ENCODE data around the gene COX19. TPM values are rescaled to one million over a fixed set of nuclear protein-coding genes. Genes with fewer than 3 reads are reported as not detected.
A peak's percentile ranks its signal among the peaks of the same experiment; 100 is the strongest.

The COX19 gene
- total RNA-seq, 1 experiment from 2014 or later: 12.3 TPM

- Histone ChIP-seq H2BK15ac (ENCODE audit: low read depth, low read length) (no peak overlapping the region), H3K9ac (ENCODE audit: extremely low read depth, insufficient read length, low read length) (no peak overlapping the region), H4K5ac (ENCODE audit: insufficient read length, low read depth, low read length) (no peak overlapping the region), H3K27me3 (ENCODE audit: insufficient read depth, low read length) (no peaks in the 10 kb centered on the region), H4K20me1 (ENCODE audit: control insufficient read depth, insufficient read depth, insufficient read length) (no peaks in the 10 kb centered on the region), H4K8ac (replicated peaks; ENCODE audit: insufficient read length, low read depth, low read length) (no peak overlapping the region), H3T11ph (ENCODE audit: low read length) (no peak overlapping the region), H3K14ac (ENCODE audit: insufficient read depth, low read length) (no peak overlapping the region), H3K79me2 (ENCODE audit: insufficient read depth, low read length) (no peaks in the 10 kb centered on the region), H3K27ac (ENCODE audit: insufficient read length, low read depth, low read length) (no peak overlapping the region), H2AFZ (ENCODE audit: low read length) (no peak overlapping the region), H3K23me2 (ENCODE audit: insufficient read length, low read depth, low read length, poor library complexity, severe bottlenecking) (no peaks in the 10 kb centered on the region), H3K9me3 (ENCODE audit: control insufficient read depth, low read depth, low read length) (no peaks in the 10 kb centered on the region), H3K4me1 (ENCODE audit: insufficient read depth, low read length) (no peaks in the 10 kb centered on the region), H2BK5ac (ENCODE audit: insufficient read length, low read length) (no peak overlapping the region), H3K23ac (ENCODE audit: insufficient read length, low read depth, low read length) (no peak overlapping the region), H2BK20ac (ENCODE audit: low read depth, low read length, poor library complexity, severe bottlenecking) (no peak overlapping the region), H3K4ac (ENCODE audit: low read depth, low read length) (no peak overlapping the region), H4K91ac (ENCODE audit: insufficient read length, low read depth, low read length) (no peak overlapping the region), H2BK12ac (ENCODE audit: insufficient read length, low read depth, low read length) (no peak overlapping the region), H3K56ac (ENCODE audit: insufficient read length, low read depth, low read length) (no peak overlapping the region), H2BK120ac (ENCODE audit: low read depth, low read length, poor library complexity, severe bottlenecking) (no peak overlapping the region), H3K79me1 (ENCODE audit: insufficient read depth, low read depth, low read length, poor library complexity, severe bottlenecking) (no peaks in the 10 kb centered on the region), H3K18ac (ENCODE audit: insufficient read length, low read depth, low read length) (no peak overlapping the region), H2AK5ac (ENCODE audit: insufficient read length, low read length) (no peak overlapping the region), H3K4me2 (ENCODE audit: insufficient read depth, insufficient read length, low read length) (no peak overlapping the region)
- Mint-ChIP-seq H3K27ac (peak overlapping the region in 1 of 3 experiments; percentile 44; a peak in 1 of 7 replicates), H3K9me3 (no peaks in the 10 kb centered on the region; a peak in 1 of 5 replicates), H3K4me1 (peaks cover 4 to 6% of the 10 kb centered on the region in 2 experiments; a peak in 3 of 4 replicates), H3K27me3 (ENCODE audit: low read depth) (no peaks in the 10 kb centered on the region; the same call in 1 of the 2 replicates), H3K4me3 (no peak overlapping the region), H3K36me3 (ENCODE audit: insufficient read depth in 1 of 3, low read depth in 3 of 3) (no peaks in the 10 kb centered on the region)
- no peak for DNase-seq
- WGBS (ENCODE audit: extremely low coverage, insufficient read length, low lambda C conversion rate): no CpG with 5 or more reads among the region's 15 CpGs
- no peak for TF ChIP-seq CTCF (conservative IDR thresholded peaks at IDR 0.05)
Observed at GRCh38 chr7:921071-921461, 54.3 kb downstream of the COX19 start.

Measured in H9 (cell line).